NCI-H1092 treated with DMSO at 0.1 percent for 48 hours (cell line): ENCODE results near the gene PEAK3.

Experiments used
- DNase-seq: peaks from one replicate; lab custom pipeline; 2025; lab: John Stamatoyannopoulos, UW

Gene PEAK3

DNA sequence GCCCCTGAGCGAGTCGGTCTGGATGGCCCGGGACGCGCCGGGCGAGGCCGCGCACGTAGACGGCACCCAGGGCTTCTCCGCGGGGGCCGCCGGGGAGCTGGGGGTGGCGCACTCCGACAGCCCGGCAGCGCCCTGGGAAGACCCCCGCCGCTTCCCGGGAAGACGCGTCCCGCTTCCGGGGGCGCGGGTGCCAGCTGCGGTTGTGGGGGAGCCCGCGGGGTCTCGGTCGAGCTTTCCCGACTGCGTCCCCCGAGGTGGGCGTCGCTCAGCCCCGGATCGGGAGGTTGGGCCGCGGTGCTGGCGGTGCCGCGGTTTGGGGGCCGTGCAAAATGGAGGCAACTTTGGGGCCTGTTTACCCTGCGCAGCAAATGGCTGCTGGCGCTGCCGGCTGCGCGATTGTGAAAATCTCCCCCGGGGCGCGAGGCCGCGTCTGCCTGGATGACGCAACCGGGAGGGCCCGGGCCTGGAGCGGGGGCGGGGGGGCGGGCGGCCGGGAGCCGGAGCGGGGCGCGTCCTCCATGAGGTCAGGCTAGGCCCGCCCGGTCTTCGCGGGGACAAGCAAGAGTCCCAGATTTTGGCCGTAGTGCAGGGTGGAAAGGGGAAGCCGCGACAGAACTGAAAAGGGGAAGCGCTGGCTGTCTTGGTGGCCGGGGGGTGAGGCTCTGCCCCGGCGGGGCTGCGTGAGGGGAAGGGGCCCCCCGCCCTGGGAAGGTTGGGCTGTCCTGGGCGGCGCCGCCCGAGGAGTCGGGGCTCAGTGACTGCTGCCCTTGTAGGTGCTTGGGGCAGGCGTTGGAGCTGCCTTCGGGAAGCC lies 11.3 kb downstream of the PEAK3 start:
- DNase-seq: no peak

DNA sequence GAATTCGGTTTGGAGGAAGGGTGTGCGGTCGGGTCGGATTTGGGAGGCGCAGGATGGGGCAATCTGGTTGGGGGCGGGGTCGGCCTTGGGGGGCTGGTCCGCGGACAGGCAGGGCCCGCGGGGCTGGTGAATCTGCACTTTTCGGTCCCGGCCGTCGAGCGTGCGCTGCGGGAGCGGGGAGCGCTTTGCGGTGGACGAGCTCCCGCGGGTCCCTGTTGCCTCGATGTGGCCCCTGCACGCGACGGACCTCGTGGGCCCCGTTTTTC lies 11.9 kb downstream of the PEAK3 start:
- DNase-seq: no peak

DNA sequence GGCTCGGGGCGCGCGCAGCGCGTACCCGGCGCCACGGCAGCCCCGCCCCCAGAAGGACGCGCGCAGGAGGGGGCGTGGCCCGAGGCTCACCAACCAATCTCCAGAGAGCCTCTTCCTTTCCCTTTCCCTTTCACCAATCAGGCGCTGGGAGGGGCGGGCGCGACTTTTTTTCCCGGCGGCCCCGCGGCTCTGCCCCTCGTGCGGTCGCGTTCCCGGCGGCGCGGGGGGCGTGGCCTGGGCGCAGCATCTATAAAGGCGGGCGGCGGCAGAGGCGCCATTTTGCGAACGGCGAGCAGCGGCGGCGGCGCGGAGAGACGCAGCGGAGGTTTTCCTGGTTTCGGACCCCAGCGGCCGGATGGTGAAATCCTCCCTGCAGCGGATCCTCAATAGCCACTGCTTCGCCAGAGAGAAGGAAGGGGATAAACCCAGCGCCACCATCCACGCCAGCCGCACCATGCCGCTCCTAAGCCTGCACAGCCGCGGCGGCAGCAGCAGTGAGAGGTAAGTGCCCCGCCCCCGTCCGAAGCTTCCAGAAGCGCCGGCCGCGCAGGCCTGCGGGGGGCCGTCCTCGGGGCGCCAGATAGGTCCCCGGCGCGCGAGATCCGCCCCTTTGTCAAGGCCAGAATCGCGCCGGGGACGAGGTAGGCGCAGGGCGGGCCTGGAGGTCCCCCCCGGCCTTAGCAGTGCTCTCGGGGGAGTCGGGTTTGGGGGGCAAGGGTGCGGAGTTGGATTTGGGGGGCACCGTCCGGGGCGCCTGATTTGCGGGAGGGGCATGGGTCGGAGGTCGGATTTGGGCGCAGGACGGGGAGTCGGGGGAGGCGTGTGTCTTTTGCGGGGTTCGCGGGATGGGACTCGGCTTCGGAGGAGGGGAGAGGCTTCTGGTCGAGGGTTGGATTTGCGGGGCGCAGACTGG lies 12.5 kb downstream of the PEAK3 start:
- DNase-seq: peak; percentile 97

DNA sequence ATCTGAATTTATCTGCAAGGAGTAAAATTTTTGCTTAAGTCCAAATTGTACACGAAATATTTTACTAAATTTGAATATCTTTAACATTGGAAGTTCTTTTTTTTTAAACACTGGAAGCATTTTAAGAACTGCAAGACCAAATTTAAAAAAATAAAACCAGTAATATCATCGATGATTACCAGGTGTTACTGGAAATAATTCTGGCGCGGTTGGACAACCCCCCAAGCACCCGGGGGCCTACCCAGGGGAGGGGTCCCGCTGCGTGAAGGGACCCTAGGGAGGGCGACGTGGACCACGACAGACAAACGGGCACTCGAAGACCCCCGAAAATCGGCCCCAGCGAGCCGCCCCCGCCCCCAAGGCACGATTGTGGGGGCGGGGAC lies 13.1 kb downstream of the PEAK3 start:
- no peak for DNase-seq

DNA sequence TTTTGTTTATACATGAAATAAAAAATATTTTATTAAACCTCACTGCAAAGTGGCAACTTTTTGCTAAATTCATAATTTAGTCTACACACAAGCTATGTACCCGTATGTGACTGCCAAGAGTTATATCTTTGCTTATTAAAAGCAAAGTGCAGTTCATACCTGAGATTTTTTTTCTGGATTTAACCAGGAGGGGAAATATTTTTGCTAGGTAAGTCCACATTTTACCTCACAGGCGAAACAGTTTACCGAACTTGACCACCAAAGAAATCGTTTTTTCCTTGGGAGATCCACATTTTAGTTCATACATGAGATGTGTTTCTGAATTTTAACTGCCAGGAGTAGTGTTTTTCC lies 13.5 kb downstream of the PEAK3 start:
- no peak for DNase-seq

DNA sequence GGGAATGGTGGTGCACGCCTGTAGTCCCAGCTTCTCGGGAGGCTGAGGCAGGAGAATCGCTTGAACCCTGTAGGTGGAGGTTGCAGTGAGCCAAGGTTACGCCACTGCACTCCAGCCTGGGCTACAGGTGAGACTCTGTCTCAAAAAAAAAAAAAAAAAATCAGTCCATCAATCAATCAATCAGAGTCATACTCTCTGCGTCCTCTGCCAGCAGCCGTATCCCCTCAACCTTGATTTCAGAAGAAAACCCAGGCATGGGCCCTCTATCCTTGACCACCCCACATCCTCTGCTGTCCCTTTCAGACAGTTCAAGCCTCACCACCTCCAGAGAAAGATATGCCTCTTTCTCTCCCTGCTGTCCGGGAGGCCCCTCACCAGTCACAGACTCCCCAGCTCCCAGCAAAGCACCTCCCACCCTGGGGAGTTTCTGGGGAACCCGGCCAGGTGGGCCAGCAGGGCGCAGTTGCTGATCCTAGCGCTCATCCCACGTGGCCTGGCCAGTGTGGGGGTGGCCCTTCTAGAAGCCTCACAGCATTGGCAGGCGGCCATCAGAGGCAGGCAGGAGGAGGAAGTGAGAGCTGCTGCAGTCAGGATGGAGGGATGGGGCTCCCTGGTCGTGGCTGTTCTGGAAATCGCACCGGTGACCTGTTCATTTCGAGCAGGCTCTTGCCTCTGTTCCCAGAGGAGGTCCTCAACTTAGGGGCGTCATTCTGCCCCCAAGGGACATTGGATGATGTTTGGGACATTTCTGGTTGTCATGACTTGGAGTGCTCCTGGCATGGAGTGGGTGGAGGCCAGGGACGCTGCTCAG lies 15.6 kb downstream of the PEAK3 start:
- peak; percentile 63 for DNase-seq

DNA sequence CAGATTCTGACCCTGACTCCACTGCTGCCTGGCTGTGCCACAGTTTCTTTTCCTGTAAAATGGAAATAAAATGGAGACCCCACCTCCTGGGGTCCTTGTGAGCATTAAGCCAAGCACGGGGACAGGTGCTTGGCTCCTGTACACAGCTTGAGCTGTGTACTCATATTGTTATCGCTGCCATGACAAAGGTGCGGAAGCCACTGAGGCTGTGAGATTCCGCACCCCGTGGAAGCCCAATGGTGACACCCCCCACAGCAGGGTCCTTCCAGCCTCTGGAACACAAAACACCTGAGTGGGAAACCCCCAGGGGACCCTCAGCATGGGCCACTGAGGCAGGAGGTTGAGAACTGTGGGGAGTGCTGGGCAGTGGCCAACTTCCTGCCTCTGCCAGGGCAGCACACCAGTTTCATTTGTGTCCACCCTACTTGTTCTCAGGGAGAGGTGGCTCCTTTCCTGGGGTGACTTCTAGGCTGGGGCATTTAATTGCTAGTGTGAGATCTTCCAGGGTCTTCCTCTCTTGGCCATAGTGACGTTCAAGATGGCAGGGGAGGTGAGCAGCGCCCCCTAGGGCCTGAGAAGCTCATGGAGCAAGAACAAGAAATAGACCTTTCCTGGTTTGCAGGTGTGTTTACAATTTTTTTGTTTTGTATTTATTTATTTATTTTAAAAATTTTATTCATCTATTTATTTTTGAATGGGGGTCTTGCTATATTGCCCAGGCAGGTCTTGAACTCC lies 20.4 kb downstream of the PEAK3 start:
- DNase-seq: no peak

DNA sequence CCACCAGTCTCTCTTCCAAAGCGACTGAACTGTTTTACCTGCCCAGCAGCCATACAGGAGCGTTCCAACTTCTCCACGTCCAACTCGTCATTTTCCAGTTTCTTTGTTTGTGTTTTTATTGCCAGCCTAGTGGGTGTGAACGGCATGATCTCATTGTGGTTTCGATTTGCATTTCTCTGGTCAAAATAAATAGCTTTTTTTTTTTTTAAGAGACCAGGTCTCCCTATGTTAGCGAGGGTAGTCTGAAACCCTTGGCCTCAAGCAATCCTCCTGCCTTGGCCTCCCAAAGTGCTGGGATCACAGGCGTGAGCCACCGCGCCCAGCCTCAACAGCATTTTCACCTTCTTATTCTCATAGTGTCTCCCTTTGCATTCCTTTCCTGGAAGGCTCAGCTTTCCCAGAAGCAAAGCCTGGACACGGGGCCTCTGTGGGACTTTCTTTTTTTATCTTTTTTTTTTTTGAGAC lies 21.6 kb downstream of the PEAK3 start:
- no peak for DNase-seq

DNA sequence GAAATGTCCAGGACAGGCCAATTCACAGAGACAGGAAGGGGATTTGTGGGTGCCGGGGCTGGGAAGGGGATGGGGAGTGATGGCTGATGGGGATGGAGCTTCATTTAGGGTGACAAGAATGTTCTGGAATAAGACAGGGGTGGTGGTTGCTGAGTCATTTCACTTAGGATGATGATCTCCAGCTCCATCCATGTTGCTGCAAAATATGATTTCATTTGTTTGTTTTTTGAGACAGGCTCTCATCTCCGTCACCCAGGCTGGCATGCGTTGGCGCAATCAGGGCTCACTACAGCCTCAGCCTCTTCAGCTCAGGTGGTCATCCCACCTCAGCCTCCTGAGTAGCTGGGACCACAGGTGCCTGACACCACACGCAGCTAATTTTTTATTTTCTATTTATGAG lies 22.6 kb downstream of the PEAK3 start:
- no peak for DNase-seq

DNA sequence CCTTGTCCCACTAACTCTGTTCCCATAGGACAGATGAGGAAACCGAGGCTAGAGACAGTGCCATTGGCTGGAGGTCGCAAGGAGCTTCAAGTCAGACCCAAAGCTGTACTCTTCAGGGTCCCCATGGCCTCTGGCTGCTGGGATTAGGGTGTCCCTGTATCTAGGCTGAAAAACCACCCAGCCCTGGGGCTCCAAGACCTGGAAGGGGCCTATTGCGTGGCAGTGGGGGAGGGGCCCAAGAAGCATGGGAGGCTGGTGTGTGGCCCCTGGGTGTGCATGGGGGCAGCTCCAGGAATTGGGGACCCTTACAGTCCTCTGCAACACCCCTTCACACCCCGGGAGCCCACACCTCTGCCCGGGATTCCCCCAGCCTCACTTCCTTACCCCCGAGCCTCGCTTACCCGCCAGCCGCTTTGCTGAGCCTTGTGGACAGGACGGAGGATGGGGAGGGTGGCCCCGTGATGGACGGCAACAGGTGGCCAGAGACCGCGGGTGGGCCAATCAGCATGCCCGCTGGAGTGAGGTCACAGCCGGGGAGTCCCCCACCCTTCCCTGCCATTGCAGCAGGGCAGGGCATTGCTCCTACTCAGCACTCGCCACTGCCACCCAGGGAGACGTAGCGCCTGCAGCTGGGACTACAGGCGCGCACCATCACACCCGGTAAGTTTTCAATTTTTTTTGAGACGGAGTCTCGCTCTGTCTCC lies 25.8 kb downstream of the PEAK3 start, which contains the start of gene JSRP1:
TSS of gene JSRP1 (minus strand) at position 436 of the 704 bp plus-strand sequence. CDS start 1,103 bp downstream, outside the sequence.
- no peak for DNase-seq

DNA sequence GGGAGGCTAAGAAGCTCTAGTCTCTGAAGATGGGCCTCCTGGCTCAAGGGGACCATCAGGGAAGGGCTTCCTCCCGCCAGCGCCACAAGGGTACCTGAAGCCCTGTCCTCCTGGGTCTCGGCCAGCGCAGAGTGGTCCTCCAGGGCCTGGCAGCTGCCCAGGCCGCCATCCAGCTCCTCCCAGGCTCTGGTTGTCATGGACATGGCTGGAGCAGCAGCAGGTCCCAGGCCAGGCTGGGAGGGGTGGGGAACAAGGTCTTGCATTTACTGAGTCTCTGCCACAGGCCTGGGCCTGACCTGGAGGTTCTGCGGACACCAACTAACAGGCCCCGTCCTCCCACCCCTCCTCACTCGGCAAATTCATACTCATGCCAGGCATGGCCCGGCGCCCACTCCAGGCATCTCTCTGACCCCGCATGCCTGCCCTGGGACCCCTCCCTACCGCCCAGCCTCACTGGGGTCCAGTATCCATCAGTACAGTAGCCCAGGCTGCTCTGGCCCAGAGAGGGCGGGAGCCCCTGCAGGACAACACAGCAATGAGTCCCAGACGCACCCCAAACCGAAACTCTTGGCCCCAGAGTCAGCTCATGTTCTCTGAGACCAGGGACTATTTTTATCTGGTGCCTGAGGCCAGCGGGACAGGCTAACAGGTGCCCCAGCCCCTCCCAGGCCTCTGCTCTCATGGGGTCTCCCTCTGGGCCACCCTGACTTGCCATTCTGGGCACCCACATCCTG lies 26.7 kb downstream of the PEAK3 start:
- peak; percentile 23 for DNase-seq

DNA sequence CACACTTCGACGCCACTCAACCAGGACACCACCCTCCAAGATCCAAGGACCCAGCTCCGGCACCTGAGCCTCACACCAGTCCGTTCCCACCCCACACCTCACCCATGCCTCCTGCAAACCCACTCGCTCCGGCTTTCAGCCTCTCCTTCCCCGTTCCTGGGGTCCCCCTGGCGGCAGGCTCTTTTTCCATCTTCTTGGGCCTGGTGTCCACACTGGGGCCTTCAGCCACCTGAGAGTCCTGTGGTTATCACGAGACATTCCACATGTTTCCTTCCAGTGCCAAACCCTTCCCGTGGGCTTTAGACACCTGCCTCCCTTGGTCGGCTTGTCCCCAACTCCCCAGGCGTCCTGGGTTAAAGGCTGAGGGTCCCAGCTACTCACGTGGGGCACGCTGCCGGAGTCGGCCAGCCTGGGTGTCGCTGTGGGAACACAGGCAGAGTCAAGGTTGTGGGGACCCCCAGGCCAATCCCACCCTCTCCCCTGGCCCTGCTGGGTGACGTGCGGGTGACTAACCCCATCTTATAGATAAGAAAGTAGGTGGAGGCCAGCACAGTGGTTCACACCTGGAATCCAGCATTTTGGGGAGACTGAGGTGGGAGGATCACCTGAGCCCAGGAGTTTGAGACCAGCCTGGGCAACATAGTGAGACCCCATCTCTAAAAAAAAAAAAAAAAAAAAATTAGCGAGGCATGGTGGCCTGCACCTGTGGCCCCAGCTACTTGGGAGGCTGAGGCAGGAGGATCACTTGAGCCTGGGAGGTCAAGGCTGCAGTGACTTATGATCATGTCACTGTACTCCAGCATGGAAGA lies 27.7 kb downstream of the PEAK3 start:
- DNase-seq: no peak

DNA sequence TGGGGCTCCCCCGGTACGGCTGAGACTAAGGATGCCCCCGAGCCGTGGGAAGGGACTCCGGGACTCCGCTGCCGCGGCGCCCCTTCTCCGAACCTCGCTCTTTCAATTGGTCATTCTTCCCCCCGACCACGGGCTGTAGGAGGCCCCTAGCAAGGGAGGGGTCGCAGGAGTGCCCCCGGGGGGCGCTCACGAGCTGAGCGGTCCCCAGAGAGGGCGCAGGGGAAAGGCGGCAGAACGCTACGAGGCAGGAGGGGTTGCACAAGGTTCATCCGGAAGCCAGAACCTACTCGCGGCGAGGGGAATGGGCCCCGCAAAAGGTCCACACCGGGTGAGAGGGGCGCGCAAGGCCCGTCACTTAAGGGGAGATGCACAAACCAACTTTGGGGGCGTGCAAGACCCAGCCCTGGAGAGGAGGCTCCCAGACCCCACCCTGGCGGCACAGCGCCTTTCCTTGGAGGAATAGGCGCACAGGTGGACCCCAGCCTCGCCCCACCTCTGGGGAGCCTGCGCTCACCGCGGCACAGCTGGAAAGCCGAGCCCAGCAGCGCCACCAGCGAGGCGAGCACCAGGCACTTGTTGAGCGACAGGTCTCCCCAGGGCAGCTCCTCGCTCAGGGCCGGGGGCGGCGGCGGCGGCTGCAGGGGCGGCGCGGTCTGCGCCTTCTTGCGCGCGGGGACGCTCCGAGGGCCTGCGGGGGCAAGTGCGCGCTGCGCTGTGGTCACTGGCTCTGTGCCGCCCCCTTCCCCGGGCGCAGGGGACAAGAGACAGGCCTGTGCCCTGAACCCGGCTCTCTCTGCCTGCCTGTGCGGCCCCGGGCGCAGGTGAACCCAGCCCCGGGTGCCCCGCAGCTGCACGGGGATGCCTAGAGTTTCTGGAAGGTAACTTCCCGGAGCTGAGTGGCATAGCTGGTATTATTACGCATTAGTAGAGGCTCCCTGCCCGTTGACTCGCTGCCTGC lies 28.6 kb downstream of the PEAK3 start:
- peak; percentile 12 for DNase-seq

DNA sequence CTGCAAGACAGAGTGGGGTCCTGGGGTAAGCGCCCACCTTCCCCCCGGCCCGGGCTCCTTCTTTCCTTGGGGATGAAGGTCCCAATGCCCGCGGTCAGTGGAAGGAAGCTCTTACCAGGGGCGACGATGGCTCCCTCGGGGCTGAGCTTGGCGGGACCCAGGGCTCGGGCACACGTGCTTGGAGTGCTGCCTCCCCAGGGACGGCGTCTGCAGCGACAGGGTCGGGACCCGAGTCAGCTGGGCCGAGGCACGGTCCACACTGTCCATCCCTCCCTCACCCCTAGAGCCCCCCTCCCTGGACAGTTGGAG lies 29.2 kb downstream of the PEAK3 start:
- no peak for DNase-seq

DNA sequence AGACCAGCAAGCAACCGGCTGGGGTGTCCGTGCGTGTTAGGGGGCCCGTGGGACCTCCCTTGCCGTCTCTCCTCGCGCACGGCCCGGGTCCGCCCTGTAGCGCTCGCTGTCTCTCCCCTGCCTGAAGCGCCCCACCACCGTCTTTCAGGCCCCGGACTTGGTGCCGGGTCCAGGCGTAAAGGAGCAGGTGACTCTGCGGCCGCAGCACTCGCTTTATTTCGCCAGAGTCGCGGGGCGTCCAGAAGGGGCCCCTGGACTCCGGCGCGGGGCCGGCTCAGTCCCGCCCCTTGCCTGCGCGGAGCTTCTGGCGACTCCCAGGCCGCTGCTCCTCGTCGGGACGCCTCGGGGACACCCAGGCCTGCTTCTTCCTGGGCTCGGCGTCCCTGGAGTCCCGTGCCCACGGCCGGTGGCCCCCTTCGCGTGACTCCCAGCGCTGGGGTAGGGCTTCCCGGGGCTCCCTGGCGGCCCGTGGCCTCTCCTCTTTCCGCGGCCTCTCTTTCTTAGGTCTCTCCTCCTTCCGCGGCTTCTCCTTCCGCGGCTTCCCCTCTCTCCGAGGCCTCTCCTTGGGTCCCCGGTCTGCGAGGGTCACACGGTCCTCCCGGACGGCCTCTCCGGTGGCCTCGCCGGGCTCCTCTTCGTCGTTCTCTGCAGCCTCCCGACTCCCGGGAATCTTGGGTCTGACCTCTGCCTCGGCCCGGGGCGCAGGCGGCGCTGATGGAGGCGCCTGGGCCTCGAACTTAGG lies 29.7 kb downstream of the PEAK3 start:
- DNase-seq: no peak

DNA sequence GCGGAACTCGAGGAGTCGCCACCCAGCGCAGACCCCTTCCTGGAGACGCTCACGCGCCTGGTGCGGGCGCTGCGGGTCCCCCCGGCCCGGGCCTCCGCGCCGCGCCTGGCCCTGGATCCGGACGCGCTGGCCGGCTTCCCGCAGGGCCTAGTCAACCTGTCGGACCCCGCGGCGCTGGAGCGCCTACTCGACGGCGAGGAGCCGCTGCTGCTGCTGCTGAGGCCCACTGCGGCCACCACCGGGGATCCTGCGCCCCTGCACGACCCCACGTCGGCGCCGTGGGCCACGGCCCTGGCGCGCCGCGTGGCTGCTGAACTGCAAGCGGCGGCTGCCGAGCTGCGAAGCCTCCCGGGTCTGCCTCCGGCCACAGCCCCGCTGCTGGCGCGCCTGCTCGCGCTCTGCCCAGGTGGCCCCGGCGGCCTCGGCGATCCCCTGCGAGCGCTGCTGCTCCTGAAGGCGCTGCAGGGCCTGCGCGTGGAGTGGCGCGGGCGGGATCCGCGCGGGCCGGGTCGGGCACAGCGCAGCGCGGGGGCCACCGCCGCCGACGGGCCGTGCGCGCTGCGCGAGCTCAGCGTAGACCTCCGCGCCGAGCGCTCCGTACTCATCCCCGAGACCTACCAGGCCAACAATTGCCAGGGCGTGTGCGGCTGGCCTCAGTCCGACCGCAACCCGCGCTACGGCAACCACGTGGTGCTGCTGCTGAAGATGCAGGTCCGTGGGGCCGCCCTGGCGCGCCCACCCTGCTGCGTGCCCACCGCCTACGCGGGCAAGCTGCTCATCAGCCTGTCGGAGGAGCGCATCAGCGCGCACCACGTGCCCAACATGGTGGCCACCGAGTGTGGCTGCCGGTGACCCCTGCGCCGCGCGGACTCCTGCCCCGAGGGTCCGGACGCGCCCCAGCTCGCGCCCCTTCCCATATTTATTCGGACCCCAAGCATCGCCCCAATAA lies 30.6 kb downstream of the PEAK3 start:
- no peak for DNase-seq

DNA sequence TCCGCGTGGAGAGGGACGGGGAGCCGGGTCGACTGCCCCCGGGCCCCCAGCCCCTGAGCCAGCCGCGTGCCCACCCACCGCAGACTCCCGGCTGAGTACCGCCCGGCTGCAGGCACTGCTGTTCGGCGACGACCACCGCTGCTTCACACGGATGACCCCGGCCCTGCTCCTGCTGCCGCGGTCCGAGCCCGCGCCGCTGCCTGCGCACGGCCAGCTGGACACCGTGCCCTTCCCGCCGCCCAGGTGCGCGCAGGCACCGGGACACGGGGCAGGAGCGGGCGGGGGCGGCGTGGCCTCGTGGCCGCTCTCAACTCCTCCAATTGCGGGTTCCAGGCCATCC lies 31.2 kb downstream of the PEAK3 start:
- no peak for DNase-seq
